SJCRH30 (cell line): Measurements from ENCODE around the gene HLX. TPM values are rescaled to one million over a fixed set of nuclear protein-coding genes. Genes with fewer than 3 reads are reported as not detected.
A peak's percentile ranks its signal among the peaks of the same experiment; 100 is the strongest.

Source experiments
- DNase-seq, 2 experiments: peaks; one replicate each; pipeline ENCODE4 v3.0.0-alpha.2; 2015 to 2020
- H3K27ac ChIP-seq: fragments of 250-450 bp; sonication (Bioruptor Pico); 2 replicates; pipeline ENCODE4 v1.5.1; 2020; ENCODE audit warnings: mild to moderate bottlenecking, moderate library complexity
- H3K27me3 ChIP-seq: fragments of 250-450 bp; sonication (Bioruptor Pico); 2 replicates; pipeline ENCODE4 v1.5.1; 2020; ENCODE audit warnings: mild to moderate bottlenecking, moderate library complexity
- H3K36me3 ChIP-seq: fragments of 250-450 bp; sonication (Bioruptor Pico); 2 replicates; pipeline ENCODE4 v1.5.1; 2020; ENCODE audit warnings: mild to moderate bottlenecking, moderate library complexity
- H3K4me1 ChIP-seq: fragments of 250-450 bp; sonication (Bioruptor Pico); 2 replicates; pipeline ENCODE4 v1.5.1; 2020; ENCODE audit warnings: mild to moderate bottlenecking, moderate library complexity
- H3K4me3 ChIP-seq: fragments of 250-450 bp; sonication (Bioruptor Pico); 2 replicates; pipeline ENCODE4 v1.5.1; 2020; ENCODE audit warnings: mild to moderate bottlenecking, moderate library complexity
- H3K9me3 ChIP-seq: fragments of 250-450 bp; sonication (Bioruptor Pico); replicated peaks from 2 replicates; pipeline ENCODE4 v1.5.1; 2020; ENCODE audit warnings: mild to moderate bottlenecking, moderate library complexity
- total RNA-seq: library from RNA; depleted of rRNA; stranded (reverse); fragments of >200 nt; shearing (Covaris generic); gene quantifications from 2 replicates; pipeline ENCODE4 v1.2.3, GENCODE V29; 2014

The HLX gene
- total RNA-seq, 1 experiment from 2014 or later: 15.4 TPM

- DNase-seq: no peak
- H3K4me3 ChIP-seq: no peak overlapping the region
- peaks cover 61% of the 10 kb centered on the region for H3K4me1 ChIP-seq
- H3K27me3 ChIP-seq: no peaks in the 10 kb centered on the region
- H3K36me3 ChIP-seq: no peaks in the 10 kb centered on the region
- no peak overlapping the region; the same call in 1 of the 2 replicates for H3K27ac ChIP-seq
- 0 out of 2 replicates have a peak, but pooled peaks cover 3% of the 10 kb centered on the region for H3K9me3 ChIP-seq
Observed at GRCh38 chr1:220918285-220918951, 39.2 kb downstream of the HLX start.

- no peak for DNase-seq
- Histone ChIP-seq H3K27me3 (no peaks in the 10 kb centered on the region), H3K9me3 (no peaks in the 10 kb centered on the region), H3K4me1 (peaks cover 56% of the 10 kb centered on the region), H3K36me3 (no peaks in the 10 kb centered on the region), H3K27ac (no peak overlapping the region), H3K4me3 (no peak overlapping the region)
Observed at GRCh38 chr1:220920967-220921366, 41.7 kb downstream of the HLX start.

GRCh38 chr1:220921498-220921897 lies 42.3 kb downstream of the HLX start:
- peaks cover 62% of the 10 kb centered on the region for H3K4me1 ChIP-seq
- no peak overlapping the region for H3K4me3 ChIP-seq

GRCh38 chr1:220921971-220922635 lies 42.9 kb downstream of the HLX start:
- no peak for DNase-seq
- peaks cover 63% of the 10 kb centered on the region for H3K4me1 ChIP-seq
- H3K9me3 ChIP-seq: no peaks in the 10 kb centered on the region
- H3K4me3 ChIP-seq: no peak overlapping the region
- no peaks in the 10 kb centered on the region for H3K27me3 ChIP-seq
- peak overlapping the region; percentile 82 for H3K27ac ChIP-seq
- no peaks in the 10 kb centered on the region for H3K36me3 ChIP-seq

More at GRCh38 chr1:220921498-220921897, 42.3 kb downstream of the HLX start:
- DNase-seq: no peak
- Histone ChIP-seq H3K36me3 (no peaks in the 10 kb centered on the region), H3K27ac (peak overlapping the region; percentile 82), H3K27me3 (no peaks in the 10 kb centered on the region), H3K9me3 (no peaks in the 10 kb centered on the region)

GRCh38 chr1:220922951-220923350 lies 43.7 kb downstream of the HLX start:
- Histone ChIP-seq H3K9me3 (no peaks in the 10 kb centered on the region), H3K27ac (peak overlapping the region; percentile 82), H3K4me3 (no peak overlapping the region), H3K36me3 (no peaks in the 10 kb centered on the region), H3K27me3 (no peaks in the 10 kb centered on the region), H3K4me1 (peaks cover 57% of the 10 kb centered on the region)
- DNase-seq: peak; percentile 91 to 97

- DNase-seq: no peak
- no peak overlapping the region for H3K27ac ChIP-seq
- H3K9me3 ChIP-seq: no peaks in the 10 kb centered on the region
- H3K36me3 ChIP-seq: no peaks in the 10 kb centered on the region
- no peak overlapping the region for H3K4me3 ChIP-seq
- H3K27me3 ChIP-seq: no peaks in the 10 kb centered on the region
- H3K4me1 ChIP-seq: peaks cover 42% of the 10 kb centered on the region
Observed at GRCh38 chr1:220924331-220924970, 45.2 kb downstream of the HLX start.

GRCh38 chr1:220925707-220926106 lies 46.5 kb downstream of the HLX start:
- Histone ChIP-seq H3K27ac (peak overlapping the region; percentile 37), H3K27me3 (no peaks in the 10 kb centered on the region), H3K4me3 (no peak overlapping the region), H3K4me1 (peaks cover 40% of the 10 kb centered on the region), H3K36me3 (no peaks in the 10 kb centered on the region), H3K9me3 (no peaks in the 10 kb centered on the region)
- DNase-seq: no peak

GRCh38 chr1:220926146-220926545 lies 46.9 kb downstream of the HLX start:
- H3K9me3 ChIP-seq: no peaks in the 10 kb centered on the region
- peak; percentile 67 to 79 for DNase-seq
- H3K4me1 ChIP-seq: peaks cover 36% of the 10 kb centered on the region
- H3K36me3 ChIP-seq: no peaks in the 10 kb centered on the region
- H3K27me3 ChIP-seq: no peaks in the 10 kb centered on the region
- H3K4me3 ChIP-seq: no peak overlapping the region
- H3K27ac ChIP-seq: peak overlapping the region; percentile 37

GRCh38 chr1:220927442-220927841 lies 48.2 kb downstream of the HLX start:
- H3K27me3 ChIP-seq: no peaks in the 10 kb centered on the region
- H3K4me3 ChIP-seq: no peak overlapping the region
- H3K36me3 ChIP-seq: no peaks in the 10 kb centered on the region
- DNase-seq: no peak
- H3K4me1 ChIP-seq: peaks cover 23% of the 10 kb centered on the region
- H3K9me3 ChIP-seq: no peaks in the 10 kb centered on the region
- H3K27ac ChIP-seq: no peak overlapping the region

- peaks cover 16% of the 10 kb centered on the region for H3K4me1 ChIP-seq
- no peaks in the 10 kb centered on the region for H3K36me3 ChIP-seq
- no peak for DNase-seq
- H3K27ac ChIP-seq: no peak overlapping the region
- H3K9me3 ChIP-seq: no peaks in the 10 kb centered on the region
- no peak overlapping the region for H3K4me3 ChIP-seq
- H3K27me3 ChIP-seq: no peaks in the 10 kb centered on the region
Observed at GRCh38 chr1:220928320-220928719, 49.1 kb downstream of the HLX start.

GRCh38 chr1:220928725-220929300 lies 49.6 kb downstream of the HLX start:
- Histone ChIP-seq H3K27me3 (no peaks in the 10 kb centered on the region), H3K4me1 (peaks cover 14% of the 10 kb centered on the region), H3K4me3 (no peak overlapping the region), H3K9me3 (no peaks in the 10 kb centered on the region), H3K27ac (no peak overlapping the region), H3K36me3 (no peaks in the 10 kb centered on the region)
- no peak for DNase-seq

- Histone ChIP-seq H3K4me3 (no peak overlapping the region), H3K9me3 (no peaks in the 10 kb centered on the region), H3K4me1 (peaks cover 14% of the 10 kb centered on the region), H3K27me3 (no peaks in the 10 kb centered on the region), H3K36me3 (no peaks in the 10 kb centered on the region), H3K27ac (no peak overlapping the region)
- DNase-seq: no peak
Observed at GRCh38 chr1:220929304-220929703, 50.1 kb downstream of the HLX start.
